ENCODE measurements around the gene RAP1A.

The RAP1A gene

GRCh38 chr1:111591937-111592336 is 27.7 kb upstream of the RAP1A start:
- DNase-seq (ENCODE audit: insufficient read length, low spot score) (no peak), FAIRE-seq (no peak)
- no peak for TF ChIP-seq POLR2A (IDR thresholded peaks at IDR 0.05; ENCODE audit: low read depth, low read length)

- FAIRE-seq = peak; percentile 97
- TF ChIP-seq POLR2A (IDR thresholded peaks at IDR 0.05; ENCODE audit: low read depth, low read length) = no peak
- DNase-seq (ENCODE audit: insufficient read length, low spot score) = peak; percentile 67
Observed at GRCh38 chr1:111592389-111593361, 26.9 kb upstream of the RAP1A start.

- no peak for TF ChIP-seq POLR2A (IDR thresholded peaks at IDR 0.05; ENCODE audit: low read depth, low read length)
- FAIRE-seq = no peak
- no peak for DNase-seq (ENCODE audit: insufficient read length, low spot score)
Observed at GRCh38 chr1:111593403-111594305, 25.9 kb upstream of the RAP1A start.

- TF ChIP-seq POLR2A (IDR thresholded peaks at IDR 0.05; ENCODE audit: low read depth, low read length) = no peak
- FAIRE-seq = no peak
- DNase-seq (ENCODE audit: insufficient read length, low spot score) = no peak
Observed at GRCh38 chr1:111594306-111594693, 25.3 kb upstream of the RAP1A start.

- no peak for TF ChIP-seq POLR2A (IDR thresholded peaks at IDR 0.05; ENCODE audit: low read depth, low read length)
- FAIRE-seq = no peak
- no peak for DNase-seq (ENCODE audit: insufficient read length, low spot score)
Observed at GRCh38 chr1:111595807-111596206, 23.8 kb upstream of the RAP1A start.

- no peak for DNase-seq (ENCODE audit: insufficient read length, low spot score)
- no peak for FAIRE-seq
- TF ChIP-seq POLR2A (IDR thresholded peaks at IDR 0.05; ENCODE audit: low read depth, low read length) = no peak
Observed at GRCh38 chr1:111596499-111596898, 23.1 kb upstream of the RAP1A start.

GRCh38 chr1:111597426-111597825 is 22.2 kb upstream of the RAP1A start:
- no peak for TF ChIP-seq POLR2A (IDR thresholded peaks at IDR 0.05; ENCODE audit: low read depth, low read length)
- DNase-seq (ENCODE audit: insufficient read length, low spot score) (no peak), FAIRE-seq (no peak)

- DNase-seq (ENCODE audit: insufficient read length, low spot score) = no peak
- no peak for FAIRE-seq
- no peak for TF ChIP-seq POLR2A (IDR thresholded peaks at IDR 0.05; ENCODE audit: low read depth, low read length)
Observed at GRCh38 chr1:111598544-111598943, 21.0 kb upstream of the RAP1A start.

GRCh38 chr1:111599781-111600693 is 19.6 kb upstream of the RAP1A start:
- FAIRE-seq (no peak), DNase-seq (ENCODE audit: insufficient read length, low spot score) (no peak)
- TF ChIP-seq POLR2A (IDR thresholded peaks at IDR 0.05; ENCODE audit: low read depth, low read length) = no peak

- DNase-seq (ENCODE audit: insufficient read length, low spot score) (no peak), FAIRE-seq (no peak)
- no peak for TF ChIP-seq POLR2A (IDR thresholded peaks at IDR 0.05; ENCODE audit: low read depth, low read length)
Observed at GRCh38 chr1:111600886-111601386, 18.7 kb upstream of the RAP1A start.

GRCh38 chr1:111602302-111602701 is 17.3 kb upstream of the RAP1A start:
- DNase-seq (ENCODE audit: insufficient read length, low spot score) (no peak), FAIRE-seq (no peak)
- no peak for TF ChIP-seq POLR2A (IDR thresholded peaks at IDR 0.05; ENCODE audit: low read depth, low read length)

GRCh38 chr1:111602974-111603373 is 16.6 kb upstream of the RAP1A start:
- FAIRE-seq (no peak), DNase-seq (ENCODE audit: insufficient read length, low spot score) (no peak)
- no peak for TF ChIP-seq POLR2A (IDR thresholded peaks at IDR 0.05; ENCODE audit: low read depth, low read length)

- DNase-seq (ENCODE audit: insufficient read length, low spot score) (no peak), FAIRE-seq (no peak)
- no peak for TF ChIP-seq POLR2A (IDR thresholded peaks at IDR 0.05; ENCODE audit: low read depth, low read length)
Observed at GRCh38 chr1:111603979-111604378, 15.6 kb upstream of the RAP1A start.
